NCI-H2196 treated with DMSO at 0.1 percent for 48 hours (cell line): ENCODE data around the gene ANKRD29.

Experiments used
- DNase-seq: peaks from one replicate; lab custom pipeline; 2025; ENCODE audit not compliant: unreplicated experiment; lab: John Stamatoyannopoulos, UW

ANKRD29 gene

GRCh38 chr18:23662309-23663263, at the start of gene ANKRD29:
ANKRD29 (minus strand) TSS chr18:23662911; CDS start chr18:23662730, 181 bp downstream.
- DNase-seq: no peak

GRCh38 chr18:23712445-23712844, 49.7 kb upstream of the ANKRD29 start:
- DNase-seq: no peak

GRCh38 chr18:23711426-23711825, 48.7 kb upstream of the ANKRD29 start:
- DNase-seq: no peak

GRCh38 chr18:23710946-23711345, 48.2 kb upstream of the ANKRD29 start:
- no peak for DNase-seq

- no peak for DNase-seq
Observed at GRCh38 chr18:23710068-23710527, 47.4 kb upstream of the ANKRD29 start.

- DNase-seq: no peak
Observed at GRCh38 chr18:23706971-23707640, 44.4 kb upstream of the ANKRD29 start.

- DNase-seq: no peak
Observed at GRCh38 chr18:23704806-23705205, 42.1 kb upstream of the ANKRD29 start.

GRCh38 chr18:23703987-23704384, 41.3 kb upstream of the ANKRD29 start:
- DNase-seq: no peak

- DNase-seq: peak; percentile 15
Observed at GRCh38 chr18:23703057-23703986, 40.6 kb upstream of the ANKRD29 start.

- DNase-seq: no peak
Observed at GRCh38 chr18:23702606-23703005, 39.9 kb upstream of the ANKRD29 start.

- no peak for DNase-seq
Observed at GRCh38 chr18:23701544-23702064, 38.9 kb upstream of the ANKRD29 start.

- no peak for DNase-seq
Observed at GRCh38 chr18:23701017-23701416, 38.3 kb upstream of the ANKRD29 start.

GRCh38 chr18:23694637-23695430, 32.1 kb upstream of the ANKRD29 start:
- DNase-seq: no peak

GRCh38 chr18:23693846-23694245, 31.1 kb upstream of the ANKRD29 start:
- no peak for DNase-seq

- no peak for DNase-seq
Observed at GRCh38 chr18:23690505-23691068, 27.9 kb upstream of the ANKRD29 start.

- no peak for DNase-seq
Observed at GRCh38 chr18:23689616-23690504, 27.1 kb upstream of the ANKRD29 start.

GRCh38 chr18:23689031-23689615, 26.4 kb upstream of the ANKRD29 start, which contains the start of gene LAMA3:
LAMA3 (plus strand) TSS chr18:23689453; CDS start chr18:23689684, 231 bp downstream.
- DNase-seq: no peak

GRCh38 chr18:23688528-23688927, 25.8 kb upstream of the ANKRD29 start:
- no peak for DNase-seq
